ENCODE measurements around the gene PON2. TPM values are rescaled to one million over a fixed set of nuclear protein-coding genes. Genes with fewer than 3 reads are reported as not detected.

The PON2 gene
- total and polyA plus RNA-seq, 2 experiments from 2014 or later, result 39.4 to 42.4 TPM

DNA sequence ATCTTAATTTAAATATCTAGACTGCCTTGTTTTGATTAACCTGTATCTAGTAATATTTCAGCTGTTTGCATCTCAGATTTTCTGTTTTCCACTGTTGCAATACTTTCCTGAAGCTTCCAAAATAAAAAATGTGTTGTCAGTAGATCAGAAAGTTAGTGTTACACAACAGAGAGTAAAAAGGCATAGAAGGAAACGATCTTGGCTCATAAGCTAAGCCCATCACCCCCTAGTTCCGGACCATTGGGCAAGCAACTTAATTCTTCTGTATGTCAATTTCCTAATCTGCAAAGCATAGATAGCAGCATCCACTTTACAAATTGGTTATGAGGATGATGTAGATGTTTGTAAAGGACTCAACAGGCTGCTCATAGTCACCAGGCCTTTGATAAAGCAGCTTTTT lies 43.1 kb downstream of the PON2 start:
- no peaks in the 10 kb centered on the region for H3F3A ChIP-seq (replicated peaks; ENCODE audit: low read depth)
- no peaks in the 10 kb centered on the region for H3K9me2 ChIP-seq (ENCODE audit: insufficient read depth)
- ATAC-seq, result no peak
- no peaks in the 10 kb centered on the region for H4K20me1 ChIP-seq (replicated peaks; ENCODE audit: insufficient read depth)
- no peak overlapping the region for H3K27ac Mint-ChIP-seq
- H3K9me3 Mint-ChIP-seq, result peaks cover 6% of the 10 kb centered on the region
- no peak overlapping the region for H3K4me3 Mint-ChIP-seq
- H3K36me3 ChIP-seq (ENCODE audit: insufficient read depth), result no peaks in the 10 kb centered on the region; the same call in 1 of the 2 replicates
- no peak overlapping the region for H3K4me3 ChIP-seq
- peaks cover 2% of the 10 kb centered on the region; the same call in 1 of the 2 replicates for H3K27me3 ChIP-seq (ENCODE audit: insufficient read depth)
- peaks cover 2% of the 10 kb centered on the region; the same call in 2 of the 3 replicates for H3K4me1 Mint-ChIP-seq
- no peaks in the 10 kb centered on the region for H3K36me3 Mint-ChIP-seq (ENCODE audit: low read depth)
- H3K4me1 ChIP-seq (ENCODE audit: insufficient read depth), result no peaks in the 10 kb centered on the region; the same call in 1 of the 2 replicates
- H3K27me3 Mint-ChIP-seq (ENCODE audit: insufficient read depth, low read depth, poor library complexity), result peaks cover 12% of the 10 kb centered on the region
- H3K27ac ChIP-seq (ENCODE audit: low read depth), result no peak overlapping the region
- no peak overlapping the region for H2AFZ ChIP-seq
- H3K4me2 ChIP-seq, result no peak overlapping the region
- DNase-seq (ENCODE audit: low spot score), result no peak
- TF ChIP-seq NANOG (IDR thresholded peaks at IDR 0.05; ENCODE audit: borderline replicate concordance) (no peak), EZH2phosphoT487 (IDR thresholded peaks at IDR 0.05; ENCODE audit: unreplicated experiment) (no peak), CREB1 (CRISPR knock-in tag; IDR thresholded peaks at IDR 0.05; ENCODE audit: low read depth) (no peak), ZNF331 (CRISPR knock-in tag; IDR thresholded peaks at IDR 0.05; ENCODE audit: low read depth) (no peak), EZH2 (IDR thresholded peaks at IDR 0.05; ENCODE audit: low read depth, unreplicated experiment) (no peak), JUNB (IDR thresholded peaks at IDR 0.05; ENCODE audit: unreplicated experiment) (no peak), POLR2AphosphoS5 (IDR thresholded peaks at IDR 0.05; ENCODE audit: low read depth) (no peak), ZNF114 (CRISPR knock-in tag; IDR thresholded peaks at IDR 0.05) (no peak), STAT1 (IDR thresholded peaks at IDR 0.05; ENCODE audit: unreplicated experiment) (no peak)
- TF ChIP-seq, protein P1, sequence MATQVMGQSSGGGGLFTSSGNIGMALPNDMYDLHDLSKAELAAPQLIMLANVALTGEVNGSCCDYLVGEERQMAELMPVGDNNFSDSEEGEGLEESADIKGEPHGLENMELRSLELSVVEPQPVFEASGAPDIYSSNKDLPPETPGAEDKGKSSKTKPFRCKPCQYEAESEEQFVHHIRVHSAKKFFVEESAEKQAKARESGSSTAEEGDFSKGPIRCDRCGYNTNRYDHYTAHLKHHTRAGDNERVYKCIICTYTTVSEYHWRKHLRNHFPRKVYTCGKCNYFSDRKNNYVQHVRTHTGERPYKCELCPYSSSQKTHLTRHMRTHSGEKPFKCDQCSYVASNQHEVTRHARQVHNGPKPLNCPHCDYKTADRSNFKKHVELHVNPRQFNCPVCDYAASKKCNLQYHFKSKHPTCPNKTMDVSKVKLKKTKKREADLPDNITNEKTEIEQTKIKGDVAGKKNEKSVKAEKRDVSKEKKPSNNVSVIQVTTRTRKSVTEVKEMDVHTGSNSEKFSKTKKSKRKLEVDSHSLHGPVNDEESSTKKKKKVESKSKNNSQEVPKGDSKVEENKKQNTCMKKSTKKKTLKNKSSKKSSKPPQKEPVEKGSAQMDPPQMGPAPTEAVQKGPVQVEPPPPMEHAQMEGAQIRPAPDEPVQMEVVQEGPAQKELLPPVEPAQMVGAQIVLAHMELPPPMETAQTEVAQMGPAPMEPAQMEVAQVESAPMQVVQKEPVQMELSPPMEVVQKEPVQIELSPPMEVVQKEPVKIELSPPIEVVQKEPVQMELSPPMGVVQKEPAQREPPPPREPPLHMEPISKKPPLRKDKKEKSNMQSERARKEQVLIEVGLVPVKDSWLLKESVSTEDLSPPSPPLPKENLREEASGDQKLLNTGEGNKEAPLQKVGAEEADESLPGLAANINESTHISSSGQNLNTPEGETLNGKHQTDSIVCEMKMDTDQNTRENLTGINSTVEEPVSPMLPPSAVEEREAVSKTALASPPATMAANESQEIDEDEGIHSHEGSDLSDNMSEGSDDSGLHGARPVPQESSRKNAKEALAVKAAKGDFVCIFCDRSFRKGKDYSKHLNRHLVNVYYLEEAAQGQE (IDR thresholded peaks at IDR 0.05; ENCODE audit: unreplicated experiment), result no peak
- TF ChIP-seq, protein P2, sequence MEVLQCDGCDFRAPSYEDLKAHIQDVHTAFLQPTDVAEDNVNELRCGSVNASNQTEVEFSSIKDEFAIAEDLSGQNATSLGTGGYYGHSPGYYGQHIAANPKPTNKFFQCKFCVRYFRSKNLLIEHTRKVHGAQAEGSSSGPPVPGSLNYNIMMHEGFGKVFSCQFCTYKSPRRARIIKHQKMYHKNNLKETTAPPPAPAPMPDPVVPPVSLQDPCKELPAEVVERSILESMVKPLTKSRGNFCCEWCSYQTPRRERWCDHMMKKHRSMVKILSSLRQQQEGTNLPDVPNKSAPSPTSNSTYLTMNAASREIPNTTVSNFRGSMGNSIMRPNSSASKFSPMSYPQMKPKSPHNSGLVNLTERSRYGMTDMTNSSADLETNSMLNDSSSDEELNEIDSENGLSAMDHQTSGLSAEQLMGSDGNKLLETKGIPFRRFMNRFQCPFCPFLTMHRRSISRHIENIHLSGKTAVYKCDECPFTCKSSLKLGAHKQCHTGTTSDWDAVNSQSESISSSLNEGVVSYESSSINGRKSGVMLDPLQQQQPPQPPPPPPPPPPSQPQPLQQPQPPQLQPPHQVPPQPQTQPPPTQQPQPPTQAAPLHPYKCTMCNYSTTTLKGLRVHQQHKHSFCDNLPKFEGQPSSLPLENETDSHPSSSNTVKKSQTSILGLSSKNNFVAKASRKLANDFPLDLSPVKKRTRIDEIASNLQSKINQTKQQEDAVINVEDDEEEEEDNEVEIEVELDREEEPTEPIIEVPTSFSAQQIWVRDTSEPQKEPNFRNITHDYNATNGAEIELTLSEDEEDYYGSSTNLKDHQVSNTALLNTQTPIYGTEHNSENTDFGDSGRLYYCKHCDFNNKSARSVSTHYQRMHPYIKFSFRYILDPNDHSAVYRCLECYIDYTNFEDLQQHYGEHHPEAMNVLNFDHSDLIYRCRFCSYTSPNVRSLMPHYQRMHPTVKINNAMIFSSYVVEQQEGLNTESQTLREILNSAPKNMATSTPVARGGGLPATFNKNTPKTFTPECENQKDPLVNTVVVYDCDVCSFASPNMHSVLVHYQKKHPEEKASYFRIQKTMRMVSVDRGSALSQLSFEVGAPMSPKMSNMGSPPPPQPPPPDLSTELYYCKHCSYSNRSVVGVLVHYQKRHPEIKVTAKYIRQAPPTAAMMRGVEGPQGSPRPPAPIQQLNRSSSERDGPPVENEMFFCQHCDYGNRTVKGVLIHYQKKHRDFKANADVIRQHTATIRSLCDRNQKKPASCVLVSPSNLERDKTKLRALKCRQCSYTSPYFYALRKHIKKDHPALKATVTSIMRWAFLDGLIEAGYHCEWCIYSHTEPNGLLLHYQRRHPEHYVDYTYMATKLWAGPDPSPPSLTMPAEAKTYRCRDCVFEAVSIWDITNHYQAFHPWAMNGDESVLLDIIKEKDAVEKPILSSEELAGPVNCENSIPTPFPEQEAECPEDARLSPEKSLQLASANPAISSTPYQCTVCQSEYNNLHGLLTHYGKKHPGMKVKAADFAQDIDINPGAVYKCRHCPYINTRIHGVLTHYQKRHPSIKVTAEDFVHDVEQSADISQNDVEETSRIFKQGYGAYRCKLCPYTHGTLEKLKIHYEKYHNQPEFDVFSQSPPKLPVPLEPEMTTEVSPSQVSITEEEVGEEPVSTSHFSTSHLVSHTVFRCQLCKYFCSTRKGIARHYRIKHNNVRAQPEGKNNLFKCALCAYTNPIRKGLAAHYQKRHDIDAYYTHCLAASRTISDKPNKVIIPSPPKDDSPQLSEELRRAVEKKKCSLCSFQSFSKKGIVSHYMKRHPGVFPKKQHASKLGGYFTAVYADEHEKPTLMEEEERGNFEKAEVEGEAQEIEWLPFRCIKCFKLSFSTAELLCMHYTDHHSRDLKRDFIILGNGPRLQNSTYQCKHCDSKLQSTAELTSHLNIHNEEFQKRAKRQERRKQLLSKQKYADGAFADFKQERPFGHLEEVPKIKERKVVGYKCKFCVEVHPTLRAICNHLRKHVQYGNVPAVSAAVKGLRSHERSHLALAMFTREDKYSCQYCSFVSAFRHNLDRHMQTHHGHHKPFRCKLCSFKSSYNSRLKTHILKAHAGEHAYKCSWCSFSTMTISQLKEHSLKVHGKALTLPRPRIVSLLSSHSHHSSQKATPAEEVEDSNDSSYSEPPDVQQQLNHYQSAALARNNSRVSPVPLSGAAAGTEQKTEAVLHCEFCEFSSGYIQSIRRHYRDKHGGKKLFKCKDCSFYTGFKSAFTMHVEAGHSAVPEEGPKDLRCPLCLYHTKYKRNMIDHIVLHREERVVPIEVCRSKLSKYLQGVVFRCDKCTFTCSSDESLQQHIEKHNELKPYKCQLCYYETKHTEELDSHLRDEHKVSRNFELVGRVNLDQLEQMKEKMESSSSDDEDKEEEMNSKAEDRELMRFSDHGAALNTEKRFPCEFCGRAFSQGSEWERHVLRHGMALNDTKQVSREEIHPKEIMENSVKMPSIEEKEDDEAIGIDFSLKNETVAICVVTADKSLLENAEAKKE (CRISPR knock-in tag; IDR thresholded peaks at IDR 0.05), result no peak
- TF ChIP-seq, protein P3, sequence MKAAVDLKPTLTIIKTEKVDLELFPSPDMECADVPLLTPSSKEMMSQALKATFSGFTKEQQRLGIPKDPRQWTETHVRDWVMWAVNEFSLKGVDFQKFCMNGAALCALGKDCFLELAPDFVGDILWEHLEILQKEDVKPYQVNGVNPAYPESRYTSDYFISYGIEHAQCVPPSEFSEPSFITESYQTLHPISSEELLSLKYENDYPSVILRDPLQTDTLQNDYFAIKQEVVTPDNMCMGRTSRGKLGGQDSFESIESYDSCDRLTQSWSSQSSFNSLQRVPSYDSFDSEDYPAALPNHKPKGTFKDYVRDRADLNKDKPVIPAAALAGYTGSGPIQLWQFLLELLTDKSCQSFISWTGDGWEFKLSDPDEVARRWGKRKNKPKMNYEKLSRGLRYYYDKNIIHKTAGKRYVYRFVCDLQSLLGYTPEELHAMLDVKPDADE (IDR thresholded peaks at IDR 0.05), result no peak
- TF ChIP-seq, protein P4, sequence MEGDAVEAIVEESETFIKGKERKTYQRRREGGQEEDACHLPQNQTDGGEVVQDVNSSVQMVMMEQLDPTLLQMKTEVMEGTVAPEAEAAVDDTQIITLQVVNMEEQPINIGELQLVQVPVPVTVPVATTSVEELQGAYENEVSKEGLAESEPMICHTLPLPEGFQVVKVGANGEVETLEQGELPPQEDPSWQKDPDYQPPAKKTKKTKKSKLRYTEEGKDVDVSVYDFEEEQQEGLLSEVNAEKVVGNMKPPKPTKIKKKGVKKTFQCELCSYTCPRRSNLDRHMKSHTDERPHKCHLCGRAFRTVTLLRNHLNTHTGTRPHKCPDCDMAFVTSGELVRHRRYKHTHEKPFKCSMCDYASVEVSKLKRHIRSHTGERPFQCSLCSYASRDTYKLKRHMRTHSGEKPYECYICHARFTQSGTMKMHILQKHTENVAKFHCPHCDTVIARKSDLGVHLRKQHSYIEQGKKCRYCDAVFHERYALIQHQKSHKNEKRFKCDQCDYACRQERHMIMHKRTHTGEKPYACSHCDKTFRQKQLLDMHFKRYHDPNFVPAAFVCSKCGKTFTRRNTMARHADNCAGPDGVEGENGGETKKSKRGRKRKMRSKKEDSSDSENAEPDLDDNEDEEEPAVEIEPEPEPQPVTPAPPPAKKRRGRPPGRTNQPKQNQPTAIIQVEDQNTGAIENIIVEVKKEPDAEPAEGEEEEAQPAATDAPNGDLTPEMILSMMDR (conservative IDR thresholded peaks at IDR 0.05; ENCODE audit: low read depth in 2 of 2), result no peak
- H3K79me2 ChIP-seq (replicated peaks; ENCODE audit: insufficient read depth), result no peaks in the 10 kb centered on the region
